HCT116 (cell line): ENCODE measurements around the gene BEND5. TPM values are rescaled to one million over a fixed set of nuclear protein-coding genes. Genes with fewer than 3 reads are reported as not detected.

Experiments used
- ATAC-seq: fragments of 200-7000 bp; cut with Tn5 transposase; 2 replicates; pipeline ENCODE4 v1.9.1; 2020; ENCODE audit warnings: mild to moderate bottlenecking, moderate library complexity
- BruUV-seq: library from RNA; stranded (reverse); fragments of 400-500 nt; replicated peaks from 2 replicates; lab custom pipeline; 2021; lab: Mats Ljungman, UMichigan
- CTCF ChIA-PET: fragments of 300-600 bp; sonication (Branson Sonifier 250); formaldehyde crosslinking; loops from one replicate; lab custom pipeline; 2021; ENCODE audit warnings: antibody characterized with exemption; lab: Charles Lee
- POLR2A ChIA-PET: fragments of 300-600, 350-600 bp; sonication (Branson Sonifier 250); formaldehyde crosslinking; loops from one replicate; lab custom pipeline; 2021; ENCODE audit warnings: antibody characterized with exemption; lab: Charles Lee
- RAD21 ChIA-PET, 2 experiments: fragments of 300-600 bp; sonication (Branson Sonifier 250); formaldehyde crosslinking; loops; one replicate each; lab custom pipeline; 2023; ENCODE audit warnings: low total read pairs in 2 of 2; ENCODE audit not compliant: uncharacterized antibody in 2 of 2, unreplicated experiment in 2 of 2, low non-redundant PET in 1 of 2; lab: Charles Lee
- DNase-seq: peaks from one replicate; pipeline ENCODE4 v3.0.0-alpha.2; 2010; ENCODE audit warnings: low read depth, low spot score
- H2AFZ ChIP-seq: fragments of 200-600 bp; shearing (Covaris generic), sonication (generic); 2 replicates; pipeline ENCODE4 v1.6.1; 2017; ENCODE audit warnings: low read depth, mixed run types, mixed read lengths, antibody characterized with exemption, low read length; ENCODE audit not compliant: poor library complexity, severe bottlenecking
- H3K27ac ChIP-seq: 2 replicates; pipeline ENCODE4 v1.5.1; 2012; ENCODE audit warnings: low read depth, low read length
- H3K27me3 ChIP-seq: fragments of 200-600 bp; sonication (generic); 2 replicates; pipeline ENCODE4 v1.6.1; 2016; ENCODE audit warnings: mixed run types, low read length, mixed read lengths; ENCODE audit not compliant: insufficient read depth
- H3K36me3 ChIP-seq, 2 experiments: fragments of 200-500 bp in 1 of 2; fragments of 200-600 bp in 1 of 2; sonication (Bioruptor generic) in 1 of 2; sonication (generic) in 1 of 2; 2 replicates each; pipeline versions ENCODE4 v1.5.1 to v1.6.1; 2014 to 2016; ENCODE audit warnings: low read length in 2 of 2, inconsistent platforms in 1 of 2, mixed read lengths in 1 of 2, mixed run types in 1 of 2; ENCODE audit not compliant: insufficient read depth in 2 of 2, control insufficient read depth in 1 of 2
- H3K4me1 ChIP-seq, 2 experiments: fragments of 200-600 bp in 1 of 2; sonication (generic) in 1 of 2; 2 replicates each; pipeline versions ENCODE4 v1.5.1 to v1.6.1; 2012 to 2017; ENCODE audit warnings: low read length in 2 of 2, inconsistent platforms in 1 of 2, mild to moderate bottlenecking in 1 of 2, mixed read lengths in 1 of 2, mixed run types in 1 of 2, moderate library complexity in 1 of 2; ENCODE audit not compliant: insufficient read depth in 2 of 2, control insufficient read depth in 1 of 2
- H3K4me2 ChIP-seq: fragments of 200-600 bp; sonication (generic); 2 replicates; pipeline ENCODE4 v1.6.1; 2017; ENCODE audit warnings: mixed run types, low read length, mixed read lengths
- H3K4me3 ChIP-seq, 2 experiments: fragments of 200-600 bp in 1 of 2; sonication (generic) in 1 of 2; replicated peaks in 1 of 2; 2 replicates each; pipeline ENCODE4 v1.5.1; 2011 to 2016; ENCODE audit warnings: low read length in 2 of 2, control low read depth in 1 of 2, low read depth in 1 of 2, mild to moderate bottlenecking in 1 of 2, mixed read lengths in 1 of 2, mixed run types in 1 of 2
- H3K79me2 ChIP-seq: fragments of 200-600 bp; sonication (generic); 2 replicates; pipeline ENCODE4 v1.6.1; 2017; ENCODE audit warnings: mild to moderate bottlenecking, mixed run types, low read length, moderate library complexity, mixed read lengths; ENCODE audit not compliant: insufficient read depth
- H3K9ac ChIP-seq: fragments of 200-600 bp; sonication (generic); 2 replicates; pipeline ENCODE4 v1.6.1; 2016; ENCODE audit warnings: low read length, mixed read lengths
- H3K9me2 ChIP-seq: fragments of 200-600 bp; sonication (generic), shearing (Covaris generic); 2 replicates; pipeline ENCODE4 v1.6.1; 2017; ENCODE audit warnings: mixed run types, mild to moderate bottlenecking, moderate library complexity; ENCODE audit not compliant: insufficient read depth
- H3K9me3 ChIP-seq, 2 experiments: fragments of 200-500 bp in 1 of 2; fragments of 200-600 bp in 1 of 2; sonication (Bioruptor generic) in 1 of 2; sonication (generic) in 1 of 2; 2 replicates each; pipeline ENCODE4 v1.6.1; 2014 to 2017; ENCODE audit warnings: low read length in 2 of 2, mixed read lengths in 2 of 2, inconsistent platforms in 1 of 2, low read depth in 1 of 2, mild to moderate bottlenecking in 1 of 2, mixed run types in 1 of 2, moderate library complexity in 1 of 2; ENCODE audit not compliant: control insufficient read depth in 1 of 2, insufficient read depth in 1 of 2
- H4K20me1 ChIP-seq: fragments of 200-600 bp; sonication (generic), shearing (Covaris generic); 2 replicates; pipeline ENCODE4 v1.6.1; 2017; ENCODE audit warnings: mixed run types, mild to moderate bottlenecking, moderate library complexity; ENCODE audit not compliant: insufficient read depth
- ATF3 ChIP-seq: IDR thresholded peaks from 2 replicates; pipeline ENCODE4 v1.6.1; 2012
- CBX3 ChIP-seq: IDR thresholded peaks from 2 replicates; pipeline ENCODE4 v1.6.1; 2012; ENCODE audit warnings: low read depth
- CTCF ChIP-seq, 3 experiments: fragments of 200-600 bp in 1 of 3; sonication (generic) in 1 of 3; IDR thresholded peaks in 2 of 3; conservative IDR thresholded peaks in 1 of 3; 2 replicates each; pipeline ENCODE4 v1.5.1; 2012 to 2017; ENCODE audit warnings: low read depth in 2 of 3, low read length in 2 of 3, antibody characterized with exemption in 1 of 3, borderline replicate concordance in 1 of 3, control low read depth in 1 of 3, mild to moderate bottlenecking in 1 of 3, mixed read lengths in 1 of 3, mixed run types in 1 of 3, moderate library complexity in 1 of 3; ENCODE audit not compliant: insufficient read depth in 1 of 3
- EGR1 ChIP-seq: IDR thresholded peaks from 2 replicates; pipeline ENCODE4 v1.6.1; 2012; ENCODE audit warnings: low read depth
- EZH2 ChIP-seq: fragments of 200-600 bp; sonication (generic); IDR thresholded peaks from 2 replicates; pipeline ENCODE4 v1.6.1; 2017; ENCODE audit warnings: antibody characterized with exemption, mixed run types
- FOSL1 ChIP-seq: IDR thresholded peaks from 2 replicates; pipeline ENCODE4 v1.6.1; 2012; ENCODE audit warnings: low read depth
- JUND ChIP-seq: IDR thresholded peaks from 2 replicates; pipeline ENCODE4 v1.6.1; 2012
- MAX ChIP-seq: IDR thresholded peaks from 2 replicates; pipeline ENCODE4 v1.6.1; 2012
- POLR2A ChIP-seq: IDR thresholded peaks from 2 replicates; pipeline ENCODE4 v1.7.0; 2011; ENCODE audit warnings: borderline replicate concordance; ENCODE audit not compliant: insufficient read depth, insufficient read length; ENCODE audit errors: extremely low read depth
- POLR2AphosphoS5 ChIP-seq: IDR thresholded peaks from 2 replicates; pipeline ENCODE4 v1.6.1; 2011; ENCODE audit warnings: mild to moderate bottlenecking, low read depth, low read length, moderate library complexity
- RAD21 ChIP-seq: IDR thresholded peaks from 2 replicates; pipeline ENCODE4 v1.6.1; 2012; ENCODE audit warnings: low read depth, mild to moderate bottlenecking
- SIN3A ChIP-seq: IDR thresholded peaks from 2 replicates; pipeline ENCODE4 v1.6.1; 2012; ENCODE audit warnings: low read depth
- TCF7L2 ChIP-seq: IDR thresholded peaks from 2 replicates; pipeline ENCODE4 v1.7.0; 2011; ENCODE audit warnings: borderline replicate concordance, inconsistent platforms; ENCODE audit not compliant: insufficient read depth, insufficient read length; ENCODE audit errors: extremely low read depth
- YY1 ChIP-seq: IDR thresholded peaks from 2 replicates; pipeline ENCODE4 v1.6.1; 2011; ENCODE audit warnings: low read length, low read depth, moderate library complexity, mild to moderate bottlenecking; ENCODE audit not compliant: insufficient replicate concordance; ENCODE audit errors: extremely low read depth
- ZBTB33 ChIP-seq: IDR thresholded peaks from 2 replicates; pipeline ENCODE4 v1.6.1; 2011; ENCODE audit warnings: mild to moderate bottlenecking, low read length, moderate library complexity; ENCODE audit not compliant: insufficient replicate concordance; ENCODE audit errors: extremely low read depth
- ZNF274 ChIP-seq: fragments of 200-500 bp; sonication (Bioruptor generic); IDR thresholded peaks from 2 replicates; pipeline ENCODE4 v1.6.1; 2014; ENCODE audit warnings: mild to moderate bottlenecking, low read depth, low read length, inconsistent platforms
- intact Hi-C: fragments of 100-400 bp; cut with micrococcal nuclease; formaldehyde crosslinking; loops from 2 replicates; pipeline ENCODE4 v1.10.0; 2022
- total RNA-seq: library from RNA; stranded (reverse); gene quantifications from one replicate; pipeline ENCODE4 v1.2.1, GENCODE V29; 2021; ENCODE audit not compliant: unreplicated experiment

BEND5 gene
- total RNA-seq, 1 experiment from 2014 or later, result not detected

GRCh38 chr1:48744032-48744431, 32.7 kb downstream of the BEND5 start:
- ChIA-PET POLR2A (no interaction called here), RAD21 (no interaction called here), CTCF (no interaction called here)
- BruUV-seq, result no TSS peak
- H3K9me3 ChIP-seq, result no peaks in the 10 kb centered on the region
- H3K27ac ChIP-seq, result no peak overlapping the region
- H3K4me1 ChIP-seq, result no peaks in the 10 kb centered on the region
- H4K20me1 ChIP-seq, result no peaks in the 10 kb centered on the region
- no peak for DNase-seq
- TF ChIP-seq CTCF (IDR thresholded peaks at IDR 0.05 in 2 of 3, conservative IDR thresholded peaks at IDR 0.05 in 1 of 3; ENCODE audit: borderline replicate concordance in 1 of 3, insufficient read depth in 1 of 3, low read depth in 2 of 3, low read length in 2 of 3) (no peak), POLR2AphosphoS5 (no peak), SIN3A (no peak), JUND (no peak), RAD21 (no peak), MAX (no peak), EZH2 (no peak), EGR1 (no peak), FOSL1 (no peak), CBX3 (no peak), ZBTB33 (no peak), ATF3 (no peak), YY1 (no peak), TCF7L2 (no peak), POLR2A (no peak), ZNF274 (no peak)
- H3K9ac ChIP-seq, result no peak overlapping the region
- ATAC-seq, result no peak
- no peak overlapping the region for H3K4me3 ChIP-seq
- H2AFZ ChIP-seq, result no peak overlapping the region
- H3K79me2 ChIP-seq, result no peaks in the 10 kb centered on the region
- H3K4me2 ChIP-seq, result no peak overlapping the region
- no peaks in the 10 kb centered on the region for H3K36me3 ChIP-seq
- intact Hi-C loops, result no loop called here
- no peaks in the 10 kb centered on the region for H3K9me2 ChIP-seq
- H3K27me3 ChIP-seq, result peaks cover 24% of the 10 kb centered on the region
